ENCODE measurements around the gene EFNA4. TPM values are rescaled to one million over a fixed set of nuclear protein-coding genes. Genes with fewer than 3 reads are reported as not detected.
A peak's percentile ranks its signal among the peaks of the same experiment; 100 is the strongest.

Gene EFNA4
- total and polyA plus RNA-seq, 2 of the 8 experiments (the other 6 are each of a cell fraction or from before 2014, with no cell fraction given), result 21.9 to 23.9 TPM

GRCh38 chr1:155062151-155062686 is 1.3 kb upstream of the EFNA4 start:
- Histone ChIP-seq H3K27me3 (replicated peaks in 1 of 4; ENCODE audit: control insufficient read depth in 3 of 4, extremely low read depth in 1 of 4, insufficient read depth in 3 of 4, low read length in 3 of 4) (peaks cover 0 to 4% (median 1%) of the 10 kb centered on the region in 4 experiments; a peak in 2 of 7 replicates), H3K4me2 (ENCODE audit: insufficient read depth in 1 of 2, low read depth in 2 of 2, low read length in 2 of 2) (peak overlapping the region; percentile 68 to 97), H2BK20ac (ENCODE audit: low read length) (no peak overlapping the region), H2AFZ (ENCODE audit: low read length) (no peak overlapping the region), H3K9me3 (ENCODE audit: insufficient read depth in 2 of 2, low read depth in 1 of 2, low read length in 1 of 2) (no peaks in the 10 kb centered on the region), H3K9ac (replicated peaks in 1 of 4; ENCODE audit: extremely low read depth in 1 of 4, low read depth in 3 of 4, low read length in 3 of 4) (no peak overlapping the region), H3K4ac (replicated peaks; ENCODE audit: insufficient read length, low read depth, low read length) (no peak overlapping the region), H4K8ac (ENCODE audit: extremely low read depth, insufficient read depth, low read length) (no peak overlapping the region), H3K79me1 (ENCODE audit: low read depth, low read length) (no peaks in the 10 kb centered on the region), H2BK15ac (ENCODE audit: low read length) (no peak overlapping the region; the same call in 1 of the 2 replicates), H3K4me1 (replicated peaks in 1 of 4; ENCODE audit: control insufficient read depth in 3 of 4, insufficient read depth in 4 of 4, low read length in 3 of 4) (peaks cover 0 to 19% (median 6%) of the 10 kb centered on the region in 4 experiments; a peak in 5 of 7 replicates), H3K27ac (ENCODE audit: low read depth, low read length) (no peak overlapping the region), H2BK120ac (replicated peaks; ENCODE audit: low read depth, low read length) (no peak overlapping the region), H2BK5ac (ENCODE audit: low read depth, low read length) (no peak overlapping the region), H3K14ac (ENCODE audit: insufficient read length) (no peak overlapping the region), H2BK12ac (ENCODE audit: low read depth, low read length) (no peak overlapping the region), H4K5ac (ENCODE audit: insufficient read length, low read depth, low read length) (no peak overlapping the region), H3K18ac (ENCODE audit: extremely low read depth, low read length) (no peak overlapping the region), H3K4me3 (ENCODE audit: extremely low read depth in 1 of 4, insufficient read depth in 2 of 4, low read depth in 3 of 4, low read length in 4 of 4) (peak overlapping the region; percentile 7 to 85 (median 82); a peak in 7 of 8 replicates), H3K23me2 (ENCODE audit: low read depth, low read length) (peaks cover 15% of the 10 kb centered on the region), H3K36me3 (ENCODE audit: control insufficient read depth in 2 of 4, insufficient read depth in 4 of 4, low read length in 3 of 4) (peaks cover 0 to 2% (median under 1%) of the 10 kb centered on the region in 4 experiments; a peak in 2 of 8 replicates), H3K79me2 (ENCODE audit: control insufficient read depth in 1 of 2, insufficient read depth in 2 of 2, low read length in 2 of 2) (peaks cover 0 to 15% of the 10 kb centered on the region in 2 experiments; a peak in 2 of 4 replicates), H3K23ac (ENCODE audit: insufficient read length) (no peak overlapping the region), H3K56ac (replicated peaks; ENCODE audit: insufficient read length, low read depth, low read length) (no peak overlapping the region), H4K20me1 (replicated peaks in 1 of 2; ENCODE audit: control insufficient read depth in 1 of 2, insufficient read depth in 2 of 2, low read length in 2 of 2) (peaks cover 2 to 13% of the 10 kb centered on the region in 2 experiments), H2AK5ac (ENCODE audit: low read depth, low read length) (no peak overlapping the region), H4K91ac (replicated peaks; ENCODE audit: insufficient read length, low read length) (no peak overlapping the region)
- WGBS, 2 experiments (ENCODE audit: extremely low coverage in 1 of 2, insufficient coverage in 1 of 2, insufficient read length in 1 of 2, insufficient replicate concordance in 2 of 2, low coverage in 1 of 2, low lambda C conversion rate in 2 of 2, missing lambda C conversion rate in 1 of 2), result 7% methylated on average over 19 of the region's 29 CpGs; no CpG with 5 or more reads in 1 of the 2 experiments
- DNase-seq (ENCODE audit: low read depth in 1 of 2, low spot score in 2 of 2), result peak in 1 of 2 experiments; percentile 87
- POLR2A ChIA-PET (ENCODE audit: partially characterized antibody), result interaction anchor here (0.7 to 4.6 kb wide), 14 partner anchors 8 to 123 kb away, joined by 3 to 21 read pairs (median 4); partner anchors contain the start of genes ADAM15, EFNA3, FLAD1 and KRTCAP2
- no peak for FAIRE-seq
- CTCF ChIA-PET (ENCODE audit: partially characterized antibody), result interaction anchor here (0.6 to 33.9 kb wide), 51 partner anchors 3 to 655 kb away, joined by 3 to 907 read pairs (median 4); partner anchors contain the start of genes ADAM15, DCST1, DCST2 and EFNA3
- TF ChIP-seq ZNF274 (IDR thresholded peaks at IDR 0.05; ENCODE audit: borderline replicate concordance, extremely low read depth, low read length) (no peak), KDM5A (IDR thresholded peaks at IDR 0.05; ENCODE audit: low read length) (no peak), E2F6 (IDR thresholded peaks at IDR 0.05) (0 out of 2 replicates have a peak, but pooled peaks have one; percentile 5), POU5F1 (IDR thresholded peaks at IDR 0.05; ENCODE audit: low read depth, low read length) (no peak), YY1 (IDR thresholded peaks at IDR 0.05; ENCODE audit: low read depth, low read length) (no peak), SRF (IDR thresholded peaks at IDR 0.05; ENCODE audit: low read depth, low read length) (no peak), RBBP5 (IDR thresholded peaks at IDR 0.05; ENCODE audit: borderline replicate concordance, low read depth, low read length) (no peak), CTCF (IDR thresholded peaks at IDR 0.05; ENCODE audit: control extremely low read depth in 1 of 3, insufficient read depth in 1 of 3, low read depth in 1 of 3, low read length in 3 of 3) (peak in 2 of 3 experiments; percentile 44 to 56; a peak in 3 of 4 replicates), HDAC6 (IDR thresholded peaks at IDR 0.05; ENCODE audit: low read depth, low read length) (no peak)

All from H1 (cell line).